ENCODE results near the gene MKLN1. TPM values are rescaled to one million over a fixed set of nuclear protein-coding genes. Genes with fewer than 3 reads are reported as not detected.

Gene MKLN1
- total and polyA plus RNA-seq, 4 donors: 7.1 to 48.4 (median 25.5) TPM

DNA sequence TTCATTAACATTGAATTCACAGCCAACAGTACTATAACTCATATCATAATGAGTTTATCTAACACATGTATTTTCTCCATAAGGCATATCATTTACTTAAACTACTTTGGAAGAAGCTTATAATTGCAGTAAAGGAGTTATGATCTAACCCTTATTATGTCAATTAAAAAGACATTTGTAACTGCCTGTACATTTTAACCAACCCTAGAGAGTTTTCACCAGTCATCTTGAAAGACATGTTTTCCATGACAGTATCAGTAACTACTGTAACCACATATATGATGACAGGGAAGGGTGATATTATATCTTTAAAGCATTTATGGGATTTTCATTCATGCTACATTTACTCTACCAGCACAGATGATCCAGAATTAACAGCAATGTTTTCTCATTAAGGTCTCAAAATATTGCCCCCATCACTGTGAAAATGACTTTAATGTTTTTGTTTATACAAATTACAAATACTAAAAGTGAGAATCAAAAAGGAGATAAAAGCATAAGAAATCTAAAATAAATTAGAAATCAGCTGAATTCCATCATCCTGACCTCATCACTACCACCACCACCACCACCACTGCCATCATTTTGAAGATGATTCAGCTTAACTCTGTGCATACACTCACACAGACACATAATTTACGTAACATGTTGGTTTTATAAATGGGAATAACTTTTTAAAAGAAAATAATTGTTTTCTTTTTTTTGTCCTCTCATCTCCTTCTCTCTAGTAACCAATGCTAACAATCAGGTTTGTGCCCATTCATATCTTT, 53.6 kb downstream of the MKLN1 start:
- WGBS: 94% methylated on average over 1 of the region's 1 CpG
- Histone ChIP-seq H3K9me3 (ENCODE audit: control insufficient read depth in 4 of 4, low read length in 3 of 4) (no peaks in the 10 kb centered on the region), H3K9ac (ENCODE audit: low read depth in 1 of 2, low read length in 2 of 2) (no peak overlapping the region), H3K27me3 (ENCODE audit: control insufficient read depth in 4 of 4, insufficient read depth in 4 of 4, low read length in 3 of 4) (no peaks in the 10 kb centered on the region), H3K27ac (ENCODE audit: low read depth in 1 of 2, low read length in 2 of 2) (no peak overlapping the region), H3K4me1 (ENCODE audit: control insufficient read depth in 4 of 4, insufficient read depth in 4 of 4, low read length in 3 of 4) (no peaks in the 10 kb centered on the region), H3K4me3 (ENCODE audit: low read depth in 1 of 3, low read length in 3 of 3) (no peak overlapping the region), H3K36me3 (ENCODE audit: control insufficient read depth in 4 of 4, insufficient read depth in 3 of 4, low read depth in 1 of 4, low read length in 3 of 4) (no peaks in the 10 kb centered on the region)
- TF ChIP-seq REST (IDR thresholded peaks at IDR 0.05) (no peak), TAF1 (conservative IDR thresholded peaks at IDR 0.05) (no peak), HNF4G (IDR thresholded peaks at IDR 0.05) (no peak), CTCF (IDR thresholded peaks at IDR 0.05; ENCODE audit: low read depth, low read length, missing input control) (no peak), YY1 (IDR thresholded peaks at IDR 0.05) (no peak), HNF4A (conservative IDR thresholded peaks at IDR 0.05) (no peak), ZBTB33 (IDR thresholded peaks at IDR 0.05) (no peak)
- TF ChIP-seq, protein P1, sequence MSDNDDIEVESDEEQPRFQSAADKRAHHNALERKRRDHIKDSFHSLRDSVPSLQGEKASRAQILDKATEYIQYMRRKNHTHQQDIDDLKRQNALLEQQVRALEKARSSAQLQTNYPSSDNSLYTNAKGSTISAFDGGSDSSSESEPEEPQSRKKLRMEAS (IDR thresholded peaks at IDR 0.05): no peak
- DNase-seq (ENCODE audit: low spot score): no peak

DNA sequence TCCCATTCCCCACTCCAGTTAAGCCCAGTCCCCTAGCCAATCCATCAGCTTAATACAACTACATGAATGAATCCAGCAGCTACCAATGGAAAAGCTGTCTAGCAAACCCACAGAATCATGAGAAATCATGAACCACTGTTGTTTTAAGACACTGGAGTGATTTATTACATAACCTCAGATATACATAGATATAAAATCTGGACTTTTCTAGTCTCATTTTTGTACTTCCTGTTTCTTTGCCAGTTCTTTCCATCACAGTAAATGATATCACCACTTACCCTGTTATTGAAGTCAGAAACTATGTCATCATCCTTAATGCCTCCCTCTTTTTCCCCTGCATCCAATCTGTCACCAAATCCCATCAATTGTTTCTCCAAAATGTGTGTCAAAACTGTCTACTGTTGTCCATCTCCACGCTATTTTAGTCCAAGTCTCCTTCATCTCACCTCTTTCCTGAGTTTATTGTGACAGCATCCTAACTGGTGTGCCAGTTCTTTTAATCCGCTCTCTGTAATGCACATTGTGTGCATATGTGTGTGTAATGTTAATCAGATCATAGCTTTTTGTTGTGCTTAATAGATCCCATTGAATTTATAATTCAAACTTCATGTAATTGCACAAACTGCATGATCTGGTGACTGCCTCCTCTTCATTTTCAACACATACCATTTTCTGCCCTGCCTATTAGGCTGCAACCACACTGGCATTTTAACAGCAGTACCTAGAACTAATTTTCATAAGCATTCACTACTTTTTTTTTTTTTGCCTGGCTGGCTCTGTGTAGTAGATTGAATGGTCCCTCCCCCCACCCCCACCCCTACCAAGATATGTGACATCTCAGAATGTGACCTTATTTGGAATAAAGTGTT, 56.0 kb downstream of the MKLN1 start:
- WGBS: 98% methylated on average over 2 of the region's 2 CpGs
- Histone ChIP-seq H3K27me3 (ENCODE audit: control insufficient read depth in 4 of 4, insufficient read depth in 4 of 4, low read length in 3 of 4) (no peaks in the 10 kb centered on the region), H3K9ac (ENCODE audit: low read depth in 1 of 2, low read length in 2 of 2) (no peak overlapping the region), H3K4me3 (ENCODE audit: low read depth in 1 of 3, low read length in 3 of 3) (no peak overlapping the region), H3K9me3 (ENCODE audit: control insufficient read depth in 4 of 4, low read length in 3 of 4) (no peaks in the 10 kb centered on the region), H3K4me1 (ENCODE audit: control insufficient read depth in 4 of 4, insufficient read depth in 4 of 4, low read length in 3 of 4) (no peaks in the 10 kb centered on the region), H3K27ac (ENCODE audit: low read depth in 1 of 2, low read length in 2 of 2) (no peak overlapping the region), H3K36me3 (ENCODE audit: control insufficient read depth in 4 of 4, insufficient read depth in 3 of 4, low read depth in 1 of 4, low read length in 3 of 4) (no peaks in the 10 kb centered on the region)
- DNase-seq (ENCODE audit: low spot score): no peak
- TF ChIP-seq TAF1 (conservative IDR thresholded peaks at IDR 0.05): no peak
- TF ChIP-seq GABPA (IDR thresholded peaks at IDR 0.05 in 1 of 2, conservative IDR thresholded peaks at IDR 0.05 in 1 of 2): no peak
- TF ChIP-seq ATF3 (IDR thresholded peaks at IDR 0.05): no peak
- no peak for TF ChIP-seq SP1 (IDR thresholded peaks at IDR 0.05)
- TF ChIP-seq HNF4A (conservative IDR thresholded peaks at IDR 0.05): no peak
- TF ChIP-seq HNF4G (IDR thresholded peaks at IDR 0.05): no peak
- TF ChIP-seq JUND (IDR thresholded peaks at IDR 0.05): no peak
- no peak for TF ChIP-seq ZBTB33 (IDR thresholded peaks at IDR 0.05)
- TF ChIP-seq CTCF (IDR thresholded peaks at IDR 0.05; ENCODE audit: low read depth, low read length, missing input control): no peak
- no peak for TF ChIP-seq RAD21 (IDR thresholded peaks at IDR 0.05)
- TF ChIP-seq EGR1 (IDR thresholded peaks at IDR 0.05; ENCODE audit: low read depth in 2 of 2): no peak
- TF ChIP-seq RXRA (IDR thresholded peaks at IDR 0.05): no peak
- no peak for TF ChIP-seq FOXA2 (IDR thresholded peaks at IDR 0.05)
- TF ChIP-seq FOXA1 (IDR thresholded peaks at IDR 0.05): no peak
- no peak for TF ChIP-seq YY1 (IDR thresholded peaks at IDR 0.05)
